K562 treated with DMSO at 1 percent for 48 hours (cell line): ENCODE results near the gene IRX4. TPM values are rescaled to one million over a fixed set of nuclear protein-coding genes. Genes with fewer than 3 reads are reported as not detected.

Experiments
- total RNA-seq: library from RNA; unstranded; fragments of 300-600 nt; gene quantifications from 2 replicates; pipeline ENCODE4 v1.2.3, GENCODE V29; 2022; ENCODE audit warnings: low replicate concordance; ENCODE audit errors: extremely low read depth

IRX4 gene
- total RNA-seq: not detected in 2 replicates

GRCh38 chr5:1882337-1883119, at the start of gene IRX4:
TSS of gene IRX4 (minus strand) at chr5:1882925. CDS start at chr5:1882647, 278 bp downstream.

Other genes with a start within 250 kb of the IRX4 start
- not detected in 2 replicates for gene MRPL36, start 83.1 kb downstream of the IRX4 start, total RNA-seq
- not detected in 2 replicates for gene NDUFS6, start 81.5 kb downstream of the IRX4 start, total RNA-seq